ENCODE measurements around the gene DSCAML1.

DSCAML1 gene

DNA sequence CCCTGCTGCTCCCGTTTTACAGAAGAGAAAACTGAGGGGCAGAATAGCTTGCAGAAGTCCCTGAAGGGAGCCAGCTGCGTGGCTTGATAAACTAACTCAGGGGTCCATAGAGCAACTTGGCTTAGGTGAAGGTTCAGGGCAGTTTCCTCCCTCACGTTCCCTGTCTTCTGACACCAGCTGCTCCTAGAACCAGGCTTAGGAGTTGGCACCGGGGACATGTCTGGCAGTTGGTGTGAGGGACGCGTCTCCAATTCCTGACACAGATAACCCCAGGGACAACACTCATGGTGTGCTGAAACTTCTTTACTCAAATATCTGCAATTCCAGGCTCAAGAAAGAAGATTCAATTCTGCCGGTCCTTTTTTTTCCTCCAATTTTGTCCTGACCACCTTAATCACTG is 85.7 kb downstream of the DSCAML1 start:
- no peak overlapping the region for H3K4me3 ChIP-seq (ENCODE audit: low read length)

DNA sequence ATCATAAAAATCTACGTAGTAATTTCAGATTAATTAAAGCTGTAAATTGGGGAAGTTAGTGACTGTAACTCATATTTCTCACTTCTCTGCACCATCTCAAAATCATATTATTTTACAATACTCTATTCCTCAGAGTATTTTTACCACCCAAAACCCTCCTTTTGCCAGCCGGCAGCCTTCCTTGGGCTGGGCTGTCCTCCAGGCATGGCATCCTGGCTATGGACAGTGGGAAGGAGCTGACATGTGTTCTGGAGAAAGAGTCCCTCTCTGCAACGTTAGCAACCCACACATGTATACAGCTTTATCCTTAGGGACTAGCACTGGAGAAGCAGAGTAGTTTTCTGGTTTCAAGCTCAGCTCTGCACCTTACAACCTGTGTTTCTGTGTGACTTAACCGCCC is 86.8 kb downstream of the DSCAML1 start:
- Histone ChIP-seq H3K4me2 (ENCODE audit: low read length) (no peak overlapping the region), H3K4me3 (ENCODE audit: low read length) (no peak overlapping the region), H3K9me3 (replicated peaks; ENCODE audit: low read length) (no peaks in the 10 kb centered on the region), H3K9ac (ENCODE audit: low read depth, low read length) (no peak overlapping the region), H3K4me1 (ENCODE audit: control insufficient read depth, insufficient read depth, low read length) (no peaks in the 10 kb centered on the region), H3K36me3 (ENCODE audit: insufficient read depth, low read length) (no peaks in the 10 kb centered on the region), H3K27me3 (ENCODE audit: control insufficient read depth, insufficient read depth, low read length) (peaks cover 23% of the 10 kb centered on the region)

More for the DNA sequence above, 85.7 kb downstream of the DSCAML1 start:
- Histone ChIP-seq H3K27me3 (ENCODE audit: control insufficient read depth, insufficient read depth, low read length) (peaks cover 23% of the 10 kb centered on the region), H3K36me3 (ENCODE audit: insufficient read depth, low read length) (no peaks in the 10 kb centered on the region), H3K4me2 (ENCODE audit: low read length) (no peak overlapping the region), H3K4me1 (ENCODE audit: control insufficient read depth, insufficient read depth, low read length) (no peaks in the 10 kb centered on the region), H3K9ac (ENCODE audit: low read depth, low read length) (no peak overlapping the region), H3K9me3 (replicated peaks; ENCODE audit: low read length) (no peaks in the 10 kb centered on the region)

DNA sequence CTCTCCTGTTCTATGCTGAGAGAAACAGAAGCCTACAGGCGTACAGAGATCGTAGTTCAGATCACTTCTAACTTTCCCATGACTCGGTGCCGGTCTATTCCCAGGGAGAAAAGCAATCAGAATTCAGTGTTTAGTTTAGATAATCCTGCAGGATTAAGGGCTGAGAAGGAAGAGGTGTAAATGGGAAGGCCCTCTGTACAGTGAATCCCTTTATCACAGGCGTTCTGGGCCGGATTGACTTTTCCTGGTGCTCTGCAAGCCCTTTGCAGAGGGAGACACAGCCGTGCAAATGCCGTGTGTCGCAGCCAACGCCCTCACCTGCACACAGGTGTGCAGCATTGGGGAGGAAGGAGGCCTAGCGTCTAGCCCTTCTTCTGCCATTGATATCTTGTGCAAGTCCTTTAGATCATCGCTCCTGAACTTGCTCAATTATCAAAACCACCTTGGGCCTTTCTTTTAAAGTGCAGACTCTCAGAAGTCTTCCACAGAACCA is 90.6 kb downstream of the DSCAML1 start:
- Histone ChIP-seq H3K9ac (ENCODE audit: low read depth, low read length) (no peak overlapping the region), H3K36me3 (ENCODE audit: insufficient read depth, low read length) (no peaks in the 10 kb centered on the region), H3K4me3 (ENCODE audit: low read length) (no peak overlapping the region)

DNA sequence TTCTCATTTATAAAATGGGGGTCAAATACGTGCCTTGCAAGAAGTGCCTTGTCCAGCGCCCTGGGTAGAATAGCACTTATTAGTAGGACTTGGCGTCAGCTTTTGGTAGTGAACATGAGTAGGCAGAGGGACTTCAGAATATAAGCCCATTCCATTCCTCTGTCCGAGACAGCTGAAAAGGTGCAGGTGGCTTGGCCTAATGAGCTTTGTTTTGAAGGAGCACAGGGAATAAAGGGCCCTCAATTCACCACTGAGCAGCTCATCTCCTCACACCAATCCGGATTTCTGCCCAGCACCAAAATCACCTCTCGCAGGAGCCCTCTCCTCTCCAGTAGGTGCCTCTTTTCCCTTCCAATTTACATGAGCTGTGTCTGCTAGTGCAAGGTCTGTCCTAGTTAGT is 91.2 kb downstream of the DSCAML1 start:
- Histone ChIP-seq H3K9me3 (replicated peaks; ENCODE audit: low read length) (no peaks in the 10 kb centered on the region), H3K27me3 (ENCODE audit: control insufficient read depth, insufficient read depth, low read length) (peaks cover 22% of the 10 kb centered on the region), H3K4me3 (ENCODE audit: low read length) (no peak overlapping the region), H3K9ac (ENCODE audit: low read depth, low read length) (no peak overlapping the region), H3K4me1 (ENCODE audit: control insufficient read depth, insufficient read depth, low read length) (no peaks in the 10 kb centered on the region), H3K36me3 (ENCODE audit: insufficient read depth, low read length) (no peaks in the 10 kb centered on the region), H3K4me2 (ENCODE audit: low read length) (no peak overlapping the region)

More for the DNA sequence above, 90.6 kb downstream of the DSCAML1 start:
- no peaks in the 10 kb centered on the region for H3K4me1 ChIP-seq (ENCODE audit: control insufficient read depth, insufficient read depth, low read length)
- H3K4me2 ChIP-seq (ENCODE audit: low read length), result no peak overlapping the region
- H3K27me3 ChIP-seq (ENCODE audit: control insufficient read depth, insufficient read depth, low read length), result peaks cover 26% of the 10 kb centered on the region
- no peaks in the 10 kb centered on the region for H3K9me3 ChIP-seq (replicated peaks; ENCODE audit: low read length)

DNA sequence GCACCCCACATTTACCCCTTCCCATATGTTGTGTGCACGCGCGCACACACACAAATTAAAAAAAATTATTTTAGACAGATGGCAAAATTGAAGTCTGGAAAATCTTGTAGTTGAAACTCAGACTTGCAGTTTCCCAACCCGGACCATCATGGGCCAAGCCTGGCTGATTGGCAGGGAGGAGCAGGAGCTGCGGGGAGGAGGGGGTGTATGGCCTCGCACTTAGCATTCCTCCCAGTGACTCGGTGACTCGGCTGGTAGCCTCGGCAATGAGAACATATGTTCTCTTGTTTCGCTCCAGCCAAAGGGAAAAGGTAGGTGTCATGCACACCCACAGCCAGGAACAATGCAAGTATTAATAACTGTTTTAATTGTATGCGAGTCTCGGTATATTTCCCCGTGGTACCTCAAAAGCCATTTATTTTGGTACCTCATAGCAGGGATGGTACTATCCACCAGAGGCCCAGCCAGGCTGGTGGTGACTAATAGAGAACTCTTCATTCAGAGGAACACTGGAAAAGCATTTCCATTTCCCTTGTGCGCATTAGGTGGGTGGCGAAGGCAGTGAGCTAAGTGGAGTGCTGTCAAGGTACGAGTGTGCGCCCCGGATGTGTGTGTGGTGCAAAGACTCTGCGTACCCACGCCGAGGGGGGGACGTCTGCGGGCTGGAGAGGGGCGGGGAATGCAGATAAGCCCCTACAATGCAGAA is 92.5 kb downstream of the DSCAML1 start:
- H3K4me3 ChIP-seq (ENCODE audit: low read length), result no peak overlapping the region
- no peak overlapping the region for H3K4me2 ChIP-seq (ENCODE audit: low read length)
- no peak overlapping the region for H3K9ac ChIP-seq (ENCODE audit: low read depth, low read length)
- no peaks in the 10 kb centered on the region for H3K9me3 ChIP-seq (replicated peaks; ENCODE audit: low read length)
- H3K36me3 ChIP-seq (ENCODE audit: insufficient read depth, low read length), result no peaks in the 10 kb centered on the region
- no peaks in the 10 kb centered on the region for H3K4me1 ChIP-seq (ENCODE audit: control insufficient read depth, insufficient read depth, low read length)
- peaks cover 17% of the 10 kb centered on the region for H3K27me3 ChIP-seq (ENCODE audit: control insufficient read depth, insufficient read depth, low read length)

DNA sequence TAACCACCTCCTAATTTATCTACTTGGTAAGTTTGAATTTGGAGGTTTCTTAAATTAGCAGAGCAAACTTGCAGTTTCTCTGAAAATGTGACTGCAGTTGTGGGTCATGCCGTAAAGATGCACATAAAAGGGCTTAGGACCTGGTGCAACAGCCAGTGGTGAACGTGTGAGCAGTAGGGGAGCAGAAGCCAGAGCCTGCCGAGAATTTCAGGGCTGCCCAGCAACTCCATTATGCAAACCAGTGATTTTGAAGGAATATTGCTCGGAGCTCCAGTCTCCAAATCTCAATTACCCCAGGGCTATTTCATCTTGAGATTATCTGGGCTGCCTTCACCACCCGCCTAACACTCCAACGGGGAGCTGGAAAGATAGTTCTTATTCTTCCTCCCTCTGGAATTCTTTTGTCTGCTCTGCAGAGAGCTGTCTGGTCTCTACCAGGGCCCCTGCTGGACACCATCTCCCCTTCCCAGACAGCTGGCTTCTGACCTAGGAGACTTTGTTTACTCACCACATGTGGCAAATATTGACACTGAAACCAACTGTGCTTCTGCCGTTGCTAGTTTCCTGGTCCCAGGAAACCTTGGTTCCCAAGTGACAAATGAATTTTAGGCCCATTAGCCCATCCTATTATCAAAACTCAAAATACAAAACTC is 93.9 kb downstream of the DSCAML1 start:
- no peak overlapping the region for H3K4me2 ChIP-seq (ENCODE audit: low read length)
- H3K27me3 ChIP-seq (ENCODE audit: control insufficient read depth, insufficient read depth, low read length), result peaks cover 11% of the 10 kb centered on the region
- no peaks in the 10 kb centered on the region for H3K9me3 ChIP-seq (replicated peaks; ENCODE audit: low read length)
- no peaks in the 10 kb centered on the region for H3K36me3 ChIP-seq (ENCODE audit: insufficient read depth, low read length)
- H3K4me1 ChIP-seq (ENCODE audit: control insufficient read depth, insufficient read depth, low read length), result no peaks in the 10 kb centered on the region
- H3K4me3 ChIP-seq (ENCODE audit: low read length), result no peak overlapping the region
- no peak overlapping the region for H3K9ac ChIP-seq (ENCODE audit: low read depth, low read length)

DNA sequence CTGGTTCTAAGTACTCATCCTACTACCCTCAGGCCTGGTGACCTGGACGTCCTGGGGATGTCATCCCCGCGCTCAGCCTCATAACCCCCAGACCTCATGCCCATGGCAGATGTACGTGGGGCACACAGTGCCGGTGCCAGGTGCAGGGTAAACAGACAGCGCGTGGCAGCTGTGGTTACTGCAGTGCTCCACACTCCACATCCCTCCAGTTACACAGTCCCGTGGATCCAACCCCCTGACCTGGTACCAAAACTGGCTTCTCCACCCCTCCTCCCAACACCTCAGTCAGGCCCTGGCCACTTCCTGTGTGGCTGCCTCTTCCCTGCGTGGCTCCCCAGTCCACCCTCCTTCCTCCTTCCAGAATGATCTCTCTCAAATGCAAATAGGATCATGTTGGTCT is 95.2 kb downstream of the DSCAML1 start:
- Histone ChIP-seq H3K9me3 (replicated peaks; ENCODE audit: low read length) (no peaks in the 10 kb centered on the region), H3K4me3 (ENCODE audit: low read length) (no peak overlapping the region), H3K27me3 (ENCODE audit: control insufficient read depth, insufficient read depth, low read length) (peaks cover 13% of the 10 kb centered on the region), H3K36me3 (ENCODE audit: insufficient read depth, low read length) (no peaks in the 10 kb centered on the region), H3K4me1 (ENCODE audit: control insufficient read depth, insufficient read depth, low read length) (no peaks in the 10 kb centered on the region), H3K9ac (ENCODE audit: low read depth, low read length) (no peak overlapping the region), H3K4me2 (ENCODE audit: low read length) (no peak overlapping the region)

DNA sequence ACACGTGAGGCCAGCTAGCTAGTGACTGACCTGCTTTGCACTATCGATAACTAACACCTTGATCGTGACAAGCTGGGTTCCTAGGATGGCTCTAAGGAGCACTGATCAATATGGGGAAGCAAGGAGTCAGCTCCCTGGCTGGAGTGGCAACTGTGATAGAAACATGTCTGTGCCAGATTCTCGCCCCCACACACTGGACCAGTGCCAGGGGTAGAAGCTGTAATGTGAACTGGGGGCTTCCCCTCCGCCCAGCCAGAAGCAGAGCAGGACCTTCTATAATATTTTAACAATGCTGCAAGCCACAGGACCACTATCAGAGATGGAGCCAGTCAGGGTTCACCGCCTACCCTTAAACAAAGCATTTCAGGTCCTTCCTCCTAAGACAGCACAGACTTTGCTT is 96.5 kb downstream of the DSCAML1 start:
- H3K9me3 ChIP-seq (replicated peaks; ENCODE audit: low read length), result no peaks in the 10 kb centered on the region
- no peaks in the 10 kb centered on the region for H3K36me3 ChIP-seq (ENCODE audit: insufficient read depth, low read length)
- no peak overlapping the region for H3K9ac ChIP-seq (ENCODE audit: low read depth, low read length)
- H3K4me2 ChIP-seq (ENCODE audit: low read length), result no peak overlapping the region
- no peak overlapping the region for H3K4me3 ChIP-seq (ENCODE audit: low read length)
- no peaks in the 10 kb centered on the region for H3K4me1 ChIP-seq (ENCODE audit: control insufficient read depth, insufficient read depth, low read length)
- H3K27me3 ChIP-seq (ENCODE audit: control insufficient read depth, insufficient read depth, low read length), result peaks cover 11% of the 10 kb centered on the region

DNA sequence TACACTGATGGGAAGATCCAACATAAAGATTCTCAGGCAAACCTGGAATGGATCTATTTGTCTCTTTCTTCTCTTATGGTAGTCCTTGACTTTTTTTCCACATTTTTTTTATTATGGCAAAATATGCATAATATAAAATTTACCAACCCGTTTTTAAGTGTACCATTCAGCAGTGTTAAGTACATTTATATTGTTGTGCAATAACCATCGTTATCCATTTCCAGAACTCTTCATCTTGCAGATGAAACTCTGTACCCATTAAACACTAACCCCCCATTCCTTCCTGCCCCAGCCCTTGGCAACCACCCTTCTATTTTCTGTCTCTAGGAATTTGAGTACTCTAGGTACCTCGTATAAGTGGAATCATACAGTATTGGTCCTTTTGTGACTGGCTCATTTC is 99.7 kb downstream of the DSCAML1 start:
- Histone ChIP-seq H3K27me3 (ENCODE audit: control insufficient read depth, insufficient read depth, low read length) (peaks cover 11% of the 10 kb centered on the region), H3K4me2 (ENCODE audit: low read length) (no peak overlapping the region), H3K36me3 (ENCODE audit: insufficient read depth, low read length) (no peaks in the 10 kb centered on the region), H3K9me3 (replicated peaks; ENCODE audit: low read length) (no peaks in the 10 kb centered on the region), H3K4me1 (ENCODE audit: control insufficient read depth, insufficient read depth, low read length) (no peaks in the 10 kb centered on the region), H3K4me3 (ENCODE audit: low read length) (no peak overlapping the region), H3K9ac (ENCODE audit: low read depth, low read length) (no peak overlapping the region)

DNA sequence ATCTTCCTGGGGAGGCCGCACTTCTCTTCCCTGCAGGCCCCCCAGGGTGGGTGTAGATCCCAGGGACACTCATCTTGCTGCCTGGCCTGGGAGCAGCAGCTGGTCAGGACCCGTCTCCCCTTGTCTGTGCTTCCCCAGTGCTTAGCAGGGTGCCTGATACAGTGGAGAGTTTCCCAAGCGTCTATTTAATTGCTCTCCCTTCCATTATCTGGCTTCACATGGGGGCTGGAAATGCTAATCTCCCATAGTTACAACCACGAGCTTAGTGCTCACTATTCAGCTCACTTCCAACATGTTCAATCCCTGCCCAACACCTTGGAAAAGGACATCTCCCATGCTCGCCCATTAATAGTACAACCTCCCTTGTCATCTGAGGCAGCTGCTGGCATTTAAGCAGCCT is 100.5 kb downstream of the DSCAML1 start:
- no peak overlapping the region for H3K4me3 ChIP-seq (ENCODE audit: low read length)
- H3K9me3 ChIP-seq (replicated peaks; ENCODE audit: low read length), result no peaks in the 10 kb centered on the region
- no peaks in the 10 kb centered on the region for H3K4me1 ChIP-seq (ENCODE audit: control insufficient read depth, insufficient read depth, low read length)
- peaks cover 11% of the 10 kb centered on the region for H3K27me3 ChIP-seq (ENCODE audit: control insufficient read depth, insufficient read depth, low read length)
- H3K4me2 ChIP-seq (ENCODE audit: low read length), result no peak overlapping the region
- no peaks in the 10 kb centered on the region for H3K36me3 ChIP-seq (ENCODE audit: insufficient read depth, low read length)
- H3K9ac ChIP-seq (ENCODE audit: low read depth, low read length), result no peak overlapping the region

DNA sequence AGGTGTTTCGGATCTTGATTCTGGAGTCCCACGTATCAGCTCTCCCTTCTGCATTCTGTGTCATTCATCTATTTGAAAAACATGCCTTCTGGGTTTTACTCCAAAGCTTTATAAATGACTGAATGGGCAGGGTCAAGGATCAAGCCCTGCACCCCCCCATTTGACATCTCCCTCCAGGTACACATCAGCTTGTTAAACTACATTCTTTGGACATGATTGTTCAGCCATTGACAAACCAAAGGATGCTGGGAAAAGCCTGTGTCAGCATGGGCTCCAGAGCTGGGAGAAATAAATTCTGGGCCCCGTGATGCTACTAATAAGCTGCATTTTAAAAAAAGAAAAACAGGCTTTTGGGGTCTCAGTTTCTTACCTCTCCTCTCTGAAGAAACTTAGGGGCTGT is 103.7 kb downstream of the DSCAML1 start:
- H3K27me3 ChIP-seq (ENCODE audit: control insufficient read depth, insufficient read depth, low read length), result peaks cover 15% of the 10 kb centered on the region
- no peaks in the 10 kb centered on the region for H3K36me3 ChIP-seq (ENCODE audit: insufficient read depth, low read length)
- no peaks in the 10 kb centered on the region for H3K4me1 ChIP-seq (ENCODE audit: control insufficient read depth, insufficient read depth, low read length)
- no peak overlapping the region for H3K4me2 ChIP-seq (ENCODE audit: low read length)
- no peak overlapping the region for H3K4me3 ChIP-seq (ENCODE audit: low read length)
- no peaks in the 10 kb centered on the region for H3K9me3 ChIP-seq (replicated peaks; ENCODE audit: low read length)
- no peak overlapping the region for H3K9ac ChIP-seq (ENCODE audit: low read depth, low read length)

DNA sequence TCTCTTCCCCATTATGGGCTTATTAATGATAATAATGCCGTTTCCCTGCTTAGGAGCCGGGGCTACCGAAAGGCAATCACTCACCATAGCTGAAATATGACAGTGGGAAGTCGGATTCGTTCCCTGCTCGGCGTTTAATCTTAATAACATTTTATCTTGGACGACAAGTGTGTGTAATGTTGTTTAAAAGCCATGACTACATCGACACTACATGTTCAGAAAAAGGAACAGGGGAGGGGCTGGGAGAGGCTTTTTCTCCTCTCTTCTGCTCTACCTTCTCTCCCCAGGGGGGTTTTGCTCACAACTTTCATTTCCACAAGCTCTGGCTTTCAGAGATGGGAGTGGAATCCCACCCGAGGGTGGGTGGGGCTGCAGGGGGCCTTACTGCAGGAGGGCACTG is 105.5 kb downstream of the DSCAML1 start:
- Histone ChIP-seq H3K36me3 (ENCODE audit: insufficient read depth, low read length) (no peaks in the 10 kb centered on the region), H3K9me3 (replicated peaks; ENCODE audit: low read length) (no peaks in the 10 kb centered on the region), H3K4me1 (ENCODE audit: control insufficient read depth, insufficient read depth, low read length) (no peaks in the 10 kb centered on the region), H3K9ac (ENCODE audit: low read depth, low read length) (no peak overlapping the region), H3K4me3 (ENCODE audit: low read length) (no peak overlapping the region), H3K4me2 (ENCODE audit: low read length) (no peak overlapping the region), H3K27me3 (ENCODE audit: control insufficient read depth, insufficient read depth, low read length) (peaks cover 22% of the 10 kb centered on the region)
